ENCODE results near the gene KIRREL1.

The KIRREL1 gene

DNA sequence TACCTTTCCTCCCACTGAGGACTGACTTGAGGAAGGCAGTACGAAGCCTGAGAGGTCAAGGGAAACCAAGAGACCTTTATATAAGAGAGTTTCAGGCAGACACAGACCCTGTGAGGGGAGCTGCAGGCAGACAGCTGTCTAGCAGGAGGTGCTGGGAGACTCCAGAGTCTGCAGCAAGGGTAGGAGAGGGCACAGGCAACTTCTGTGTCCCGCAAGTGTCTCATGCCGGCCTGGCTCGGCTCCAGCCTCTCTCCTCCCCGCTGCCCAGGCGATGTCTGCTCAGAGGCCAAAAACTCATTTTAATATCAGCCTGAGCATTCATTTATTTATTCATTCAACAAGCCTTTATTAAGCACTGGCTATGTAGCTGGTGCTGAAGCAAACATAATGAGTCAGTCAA, 83.0 kb downstream of the KIRREL1 start:
- DNase-seq (ENCODE audit: low spot score), result no peak

DNA sequence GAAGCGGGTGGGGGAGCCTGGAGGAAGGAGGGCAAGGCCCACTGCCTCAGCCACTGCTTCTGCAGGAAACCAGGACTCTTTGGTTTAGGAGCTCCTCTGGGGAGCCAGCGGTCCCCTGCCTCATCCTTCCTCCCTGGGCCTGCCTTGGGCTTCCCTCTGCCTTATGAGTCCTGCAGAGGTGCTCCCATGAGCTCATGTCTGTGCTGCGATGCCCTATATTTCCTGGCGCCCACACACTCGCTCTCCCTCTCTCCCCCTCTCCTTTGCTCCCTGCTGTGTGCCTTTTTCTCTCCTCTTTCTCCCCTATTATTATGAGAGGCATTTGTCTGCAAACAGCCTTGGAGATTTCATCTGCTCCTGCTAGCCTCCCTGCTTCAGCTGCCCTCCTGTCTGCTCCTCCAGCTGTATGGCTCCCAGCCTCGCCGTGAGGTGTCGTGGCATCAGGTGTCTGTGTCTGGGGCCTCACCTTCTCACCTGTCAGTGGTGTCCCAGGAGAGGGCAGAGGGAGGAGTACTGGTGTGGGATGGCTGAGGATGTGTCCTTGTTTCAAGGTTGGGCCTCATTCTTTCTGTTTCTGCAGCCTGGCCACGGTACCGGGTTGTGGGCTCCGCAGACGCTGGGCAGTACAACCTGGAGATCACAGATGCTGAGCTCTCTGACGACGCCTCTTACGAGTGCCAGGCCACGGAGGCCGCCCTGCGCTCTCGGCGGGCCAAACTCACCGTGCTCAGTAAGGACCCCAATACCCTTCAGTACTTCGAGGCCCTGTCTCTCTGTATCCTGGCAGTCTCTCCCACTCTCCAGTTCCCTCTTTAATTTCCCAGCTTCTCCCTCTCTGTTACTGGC, 84.2 kb downstream of the KIRREL1 start:
- no peak for DNase-seq (ENCODE audit: low spot score)

DNA sequence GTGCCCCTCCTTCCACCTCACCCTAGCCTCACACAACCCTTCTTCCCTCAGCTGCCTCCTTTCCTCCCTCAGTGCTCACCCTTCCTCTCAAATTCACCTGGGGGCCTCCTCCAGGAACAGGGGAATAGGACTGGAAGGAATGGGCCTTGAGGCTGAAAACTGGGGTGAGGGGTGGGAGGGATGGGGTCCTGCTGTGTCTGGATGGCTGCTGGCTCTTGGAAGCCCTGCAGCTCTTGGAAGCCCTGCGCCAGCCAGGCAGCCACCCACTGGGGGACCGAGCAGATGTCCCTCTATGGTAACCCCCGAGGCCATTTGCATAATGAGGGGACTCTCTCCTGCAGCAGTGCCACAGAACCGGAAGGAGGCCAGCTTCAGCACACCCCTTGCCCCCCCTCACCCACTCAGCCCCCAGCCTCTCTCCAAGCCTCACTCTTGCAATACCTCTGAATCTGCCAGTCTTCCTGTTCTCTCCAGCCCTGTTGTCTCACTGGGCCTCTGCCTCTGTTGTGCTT, 85.2 kb downstream of the KIRREL1 start:
- no peak for DNase-seq (ENCODE audit: low spot score)

DNA sequence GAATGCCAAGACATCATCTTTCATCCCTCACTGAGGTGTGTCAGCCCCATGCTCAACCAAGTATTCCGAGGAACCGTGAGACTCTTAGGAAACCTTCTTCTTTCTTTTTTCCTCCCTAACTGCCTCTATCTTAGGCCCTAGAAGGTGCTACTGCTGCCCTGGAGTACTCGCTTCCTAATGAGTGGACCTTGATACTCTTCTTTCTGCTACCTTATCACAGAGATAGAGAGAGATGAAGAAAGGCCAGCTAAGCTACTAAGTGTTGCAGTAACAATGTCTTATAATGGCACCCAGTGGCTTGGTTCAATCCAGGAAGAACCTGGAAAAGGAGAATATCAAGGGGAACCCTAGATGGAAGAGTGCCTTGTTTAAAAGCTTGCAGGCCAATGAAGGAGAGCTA, 86.6 kb downstream of the KIRREL1 start:
- DNase-seq (ENCODE audit: low spot score), result no peak

DNA sequence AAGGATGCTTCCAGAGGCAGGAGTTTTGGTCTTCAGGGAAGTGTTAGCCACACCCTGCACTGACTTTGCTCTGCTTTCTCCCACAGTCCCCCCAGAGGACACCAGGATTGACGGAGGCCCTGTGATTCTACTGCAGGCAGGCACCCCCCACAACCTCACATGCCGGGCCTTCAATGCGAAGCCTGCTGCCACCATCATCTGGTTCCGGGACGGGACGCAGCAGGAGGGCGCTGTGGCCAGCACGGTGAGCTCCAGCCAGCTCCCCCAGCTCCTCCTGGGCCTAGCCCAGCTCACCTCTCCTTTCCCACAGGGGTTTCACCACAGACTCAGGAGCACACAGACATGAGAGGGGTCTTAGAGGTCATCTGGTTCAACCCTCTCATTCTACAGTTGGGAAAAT, 90.9 kb downstream of the KIRREL1 start:
- no peak for DNase-seq (ENCODE audit: low spot score)

DNA sequence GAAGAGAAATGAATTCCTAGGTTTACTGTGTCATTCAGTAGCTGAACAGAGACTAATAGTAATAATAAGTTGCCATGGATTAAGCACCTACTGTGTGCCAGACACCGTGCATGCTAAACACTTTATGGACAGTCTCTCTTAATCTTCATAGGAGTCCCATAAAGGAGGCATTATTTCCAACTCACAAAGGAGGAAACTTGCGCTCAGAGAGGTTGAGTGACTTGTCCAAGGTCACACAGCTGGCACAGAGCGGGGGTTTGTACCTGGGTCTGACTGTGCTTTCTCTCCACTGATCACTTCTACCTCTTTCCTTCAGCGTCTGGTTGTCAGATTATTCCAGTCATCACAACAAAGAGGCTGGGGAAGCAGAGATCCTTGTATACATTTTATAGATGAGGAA, 91.3 kb downstream of the KIRREL1 start:
- DNase-seq (ENCODE audit: low spot score), result no peak

DNA sequence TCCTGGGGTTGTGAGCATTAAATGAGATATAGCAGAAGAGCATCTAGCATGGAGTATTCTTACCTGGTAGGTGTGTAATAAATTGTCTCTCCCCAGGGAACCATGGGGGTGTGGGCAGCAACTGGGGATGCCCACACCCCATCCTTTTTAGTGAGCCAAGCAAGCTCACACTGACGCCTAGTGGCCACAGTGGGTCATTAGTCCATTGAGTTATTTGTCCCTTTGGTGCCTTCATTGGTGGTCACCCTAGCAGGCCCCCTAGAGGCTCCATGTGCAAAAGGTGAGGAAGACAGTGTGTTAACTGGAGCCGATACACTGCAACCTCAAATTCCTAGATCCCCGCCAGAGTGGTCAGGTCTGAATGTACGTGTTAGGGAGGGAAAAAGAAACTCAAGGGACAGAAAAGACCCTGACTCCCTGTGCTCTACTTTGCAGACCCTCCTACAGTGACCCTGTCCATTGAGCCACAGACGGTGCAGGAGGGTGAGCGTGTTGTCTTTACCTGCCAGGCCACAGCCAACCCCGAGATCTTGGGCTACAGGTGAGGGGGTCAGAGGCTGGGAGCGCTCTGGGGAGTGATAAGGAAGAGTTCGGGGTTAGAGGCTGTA, 94.0 kb downstream of the KIRREL1 start:
- DNase-seq (ENCODE audit: low spot score), result peak; percentile 42

DNA sequence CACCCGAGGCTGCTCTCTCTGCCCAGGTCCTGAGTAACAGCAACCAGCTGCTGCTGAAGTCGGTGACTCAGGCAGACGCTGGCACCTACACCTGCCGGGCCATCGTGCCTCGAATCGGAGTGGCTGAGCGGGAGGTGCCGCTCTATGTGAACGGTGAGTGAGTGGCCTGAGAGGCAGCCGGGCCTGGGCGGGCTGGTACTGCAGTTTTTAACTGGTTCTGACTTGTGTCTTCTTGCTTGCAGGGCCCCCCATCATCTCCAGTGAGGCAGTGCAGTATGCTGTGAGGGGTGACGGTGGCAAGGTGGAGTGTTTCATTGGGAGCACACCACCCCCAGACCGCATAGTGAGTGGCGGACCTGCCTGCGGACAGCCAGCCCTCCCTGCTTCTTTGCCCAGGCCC, 96.0 kb downstream of the KIRREL1 start:
- no peak for DNase-seq (ENCODE audit: low spot score)

DNA sequence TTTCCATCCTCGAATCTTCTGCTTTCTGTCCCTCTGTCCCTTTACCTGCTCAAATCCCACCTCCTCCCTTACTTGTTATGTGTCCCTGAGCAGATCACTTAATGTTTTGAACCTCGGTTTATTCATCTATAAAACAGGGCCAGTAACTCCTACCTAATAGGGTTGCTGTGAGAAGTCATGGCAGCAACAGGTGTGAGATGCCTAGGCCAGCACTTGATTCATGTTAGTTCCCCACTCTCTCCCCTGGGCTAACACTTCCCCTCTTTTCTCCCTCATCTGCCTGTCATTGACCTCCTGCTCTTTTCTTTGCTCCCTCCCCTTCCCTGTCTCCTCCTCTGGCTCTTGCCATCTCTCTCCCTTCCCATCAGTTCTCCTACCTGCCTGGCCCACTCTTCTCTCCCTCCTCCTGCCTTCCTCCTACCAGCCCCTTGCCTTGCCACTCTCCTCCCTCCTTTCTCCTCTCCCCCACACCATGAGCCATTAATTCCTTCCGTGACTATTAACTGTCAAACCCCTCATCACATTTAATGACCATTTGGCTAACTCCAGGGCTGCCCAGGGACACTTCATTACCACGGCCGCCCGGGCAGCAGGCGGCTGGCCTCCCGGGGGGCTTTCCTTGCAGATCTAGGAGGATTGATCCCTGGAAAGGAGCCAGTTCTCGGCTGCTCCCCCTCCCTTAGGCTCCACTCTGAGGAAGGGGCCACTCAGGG, 96.6 kb downstream of the KIRREL1 start:
- no peak for DNase-seq (ENCODE audit: low spot score)

DNA sequence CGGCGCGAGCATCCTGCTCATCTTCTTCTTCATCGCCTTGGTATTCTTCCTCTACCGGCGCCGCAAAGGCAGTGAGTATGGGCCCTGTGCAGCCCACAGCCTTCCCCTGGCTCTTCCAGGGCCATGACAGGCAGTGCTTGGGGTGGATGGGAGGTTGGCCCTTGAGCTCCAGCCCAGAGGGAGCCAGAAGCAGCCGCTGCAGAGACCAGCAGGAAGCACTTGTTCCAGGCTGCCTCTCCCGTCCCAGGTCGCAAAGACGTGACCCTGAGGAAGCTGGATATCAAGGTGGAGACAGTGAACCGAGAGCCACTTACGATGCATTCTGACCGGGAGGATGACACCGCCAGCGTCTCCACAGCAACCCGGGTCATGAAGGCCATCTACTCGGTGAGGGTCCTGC, 99.9 kb downstream of the KIRREL1 start:
- DNase-seq (ENCODE audit: low spot score), result no peak

DNA sequence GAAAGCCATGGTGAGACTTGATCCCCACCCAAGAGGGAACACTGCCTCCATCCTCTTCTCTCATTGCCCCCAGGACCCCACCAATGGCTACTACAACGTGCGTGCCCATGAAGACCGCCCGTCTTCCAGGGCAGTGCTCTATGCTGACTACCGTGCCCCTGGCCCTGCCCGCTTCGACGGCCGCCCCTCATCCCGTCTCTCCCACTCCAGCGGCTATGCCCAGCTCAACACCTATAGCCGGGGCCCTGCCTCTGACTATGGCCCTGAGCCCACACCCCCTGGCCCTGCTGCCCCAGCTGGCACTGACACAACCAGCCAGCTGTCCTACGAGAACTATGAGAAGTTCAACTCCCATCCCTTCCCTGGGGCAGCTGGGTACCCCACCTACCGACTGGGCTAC, 101.1 kb downstream of the KIRREL1 start:
- no peak for DNase-seq (ENCODE audit: low spot score)

DNA sequence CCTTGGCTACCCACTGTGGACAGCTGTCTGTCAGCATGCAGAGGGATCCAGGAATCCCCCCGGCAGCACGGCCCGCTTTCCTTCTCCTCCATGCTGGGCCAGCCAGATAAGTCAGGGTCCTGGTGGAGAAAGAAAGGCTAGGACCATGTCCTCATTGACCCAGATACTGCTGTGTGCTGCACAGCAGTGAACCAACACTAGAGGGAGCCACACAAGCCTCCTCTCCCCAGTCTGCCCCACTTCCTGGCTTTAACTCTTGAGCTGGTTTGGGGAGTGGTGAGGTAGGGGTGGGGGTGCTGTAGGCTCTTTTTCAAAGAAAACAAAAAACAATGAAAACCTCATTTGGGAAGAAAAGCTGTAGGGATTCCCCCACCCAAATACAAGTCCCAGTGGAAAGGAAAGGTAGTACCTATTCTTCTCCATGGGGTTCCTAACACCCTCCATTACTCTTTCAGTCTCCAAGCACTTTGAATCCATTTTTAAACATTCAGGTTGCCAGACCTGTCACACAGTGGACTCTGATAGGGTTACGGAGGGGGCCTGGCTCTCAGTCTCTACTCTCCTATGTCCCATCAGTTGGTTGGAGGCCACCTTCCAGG, 102.4 kb downstream of the KIRREL1 start:
- no peak for DNase-seq (ENCODE audit: low spot score)

DNA sequence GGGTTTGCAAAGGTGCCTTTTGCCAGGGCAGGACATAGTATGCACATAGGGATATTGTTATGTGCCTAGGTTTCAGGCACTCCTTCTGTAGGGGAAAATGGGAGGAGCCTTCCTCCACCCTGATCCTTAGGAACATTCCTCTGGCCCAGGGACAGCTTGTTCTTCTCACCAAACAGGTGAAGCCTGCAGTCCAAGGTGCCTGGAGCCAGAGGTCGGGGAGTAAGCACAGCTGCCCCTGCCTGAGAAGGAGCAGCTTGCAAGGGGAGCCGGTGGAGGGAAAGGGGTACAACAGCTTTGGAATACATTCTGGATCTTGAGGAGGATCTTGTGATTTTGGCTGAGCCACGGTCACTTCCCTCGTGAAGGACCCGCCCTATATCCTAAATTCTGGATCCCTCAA, 104.8 kb downstream of the KIRREL1 start:
- no peak for DNase-seq (ENCODE audit: low spot score)

DNA sequence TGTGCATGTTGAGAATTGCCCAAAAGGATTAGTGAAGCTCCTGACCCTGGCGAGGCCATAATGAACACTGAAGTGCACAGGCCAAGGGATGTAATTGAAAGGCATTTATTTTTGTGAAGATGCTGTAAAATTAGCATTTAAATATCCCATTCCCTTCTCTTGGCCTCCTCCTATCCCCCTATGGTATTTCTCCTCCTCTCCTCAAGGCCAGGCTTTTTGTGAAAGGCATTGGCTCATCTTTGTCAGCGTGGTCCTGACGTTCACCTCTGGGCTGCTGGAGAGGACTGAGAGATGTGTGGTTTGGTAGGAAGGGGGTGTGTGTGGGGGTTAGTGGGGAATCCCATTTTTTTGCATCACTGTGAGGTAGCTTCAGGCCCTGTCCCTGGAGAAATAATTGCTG, 105.7 kb downstream of the KIRREL1 start:
- DNase-seq (ENCODE audit: low spot score), result no peak

DNA sequence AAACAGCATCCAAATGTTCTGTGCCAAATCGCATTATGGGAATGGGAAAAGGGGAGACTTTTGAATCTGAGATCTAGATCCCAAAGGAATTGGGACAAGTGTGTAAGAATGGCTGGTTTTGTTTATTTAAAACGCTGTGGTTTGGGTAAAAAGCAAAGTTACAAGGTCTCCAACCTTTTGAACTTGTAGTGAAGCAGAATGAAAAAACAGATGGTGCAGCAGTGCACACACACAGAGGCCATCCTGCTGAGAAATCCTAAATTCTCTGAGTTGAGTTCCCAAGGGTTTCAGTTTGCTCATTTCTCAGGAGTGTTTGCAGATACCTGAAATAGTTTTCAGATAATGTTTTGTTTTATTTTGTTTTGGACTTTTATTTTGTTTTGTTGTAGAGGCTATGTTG, 107.1 kb downstream of the KIRREL1 start:
- no peak for DNase-seq (ENCODE audit: low spot score)

DNA sequence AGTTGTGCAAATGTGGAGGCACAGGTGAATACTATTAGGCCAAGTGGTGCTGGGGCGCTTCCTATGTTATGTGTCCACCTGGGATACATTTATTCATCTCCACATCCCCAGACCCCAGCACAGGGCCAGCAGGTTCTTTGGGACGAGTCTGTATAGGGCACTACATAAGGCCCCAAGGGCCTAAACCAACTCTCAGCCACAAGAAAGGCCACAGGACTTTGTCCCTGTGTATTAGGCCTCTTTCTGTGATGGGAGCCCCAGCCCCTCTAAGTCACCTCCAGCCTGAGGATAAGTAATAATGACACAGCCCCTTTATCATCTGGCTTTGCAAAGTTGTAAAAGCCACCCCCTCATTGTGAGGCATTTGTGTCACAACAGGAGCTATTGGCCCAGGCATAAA, 108.0 kb downstream of the KIRREL1 start:
- DNase-seq (ENCODE audit: low spot score), result no peak

DNA sequence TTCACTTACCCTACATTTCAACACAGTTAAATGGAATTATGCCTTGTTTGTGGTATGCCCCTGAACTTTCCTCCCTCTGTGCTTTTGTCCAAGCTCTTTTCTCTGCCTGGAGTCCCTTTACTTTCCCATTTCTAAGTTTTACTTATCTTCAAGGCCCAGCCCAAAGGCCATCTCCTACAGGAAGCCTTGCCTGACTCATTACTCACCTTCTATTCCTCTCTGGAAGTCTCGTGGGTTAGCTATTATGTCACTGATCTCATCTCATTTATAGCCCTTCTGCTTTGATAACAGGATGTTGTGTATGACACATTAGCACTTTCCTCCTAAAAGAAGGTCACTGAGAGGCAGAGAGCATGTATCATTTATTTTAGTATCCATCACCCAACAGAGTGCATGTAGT, 108.5 kb downstream of the KIRREL1 start:
- DNase-seq (ENCODE audit: low spot score), result no peak

DNA sequence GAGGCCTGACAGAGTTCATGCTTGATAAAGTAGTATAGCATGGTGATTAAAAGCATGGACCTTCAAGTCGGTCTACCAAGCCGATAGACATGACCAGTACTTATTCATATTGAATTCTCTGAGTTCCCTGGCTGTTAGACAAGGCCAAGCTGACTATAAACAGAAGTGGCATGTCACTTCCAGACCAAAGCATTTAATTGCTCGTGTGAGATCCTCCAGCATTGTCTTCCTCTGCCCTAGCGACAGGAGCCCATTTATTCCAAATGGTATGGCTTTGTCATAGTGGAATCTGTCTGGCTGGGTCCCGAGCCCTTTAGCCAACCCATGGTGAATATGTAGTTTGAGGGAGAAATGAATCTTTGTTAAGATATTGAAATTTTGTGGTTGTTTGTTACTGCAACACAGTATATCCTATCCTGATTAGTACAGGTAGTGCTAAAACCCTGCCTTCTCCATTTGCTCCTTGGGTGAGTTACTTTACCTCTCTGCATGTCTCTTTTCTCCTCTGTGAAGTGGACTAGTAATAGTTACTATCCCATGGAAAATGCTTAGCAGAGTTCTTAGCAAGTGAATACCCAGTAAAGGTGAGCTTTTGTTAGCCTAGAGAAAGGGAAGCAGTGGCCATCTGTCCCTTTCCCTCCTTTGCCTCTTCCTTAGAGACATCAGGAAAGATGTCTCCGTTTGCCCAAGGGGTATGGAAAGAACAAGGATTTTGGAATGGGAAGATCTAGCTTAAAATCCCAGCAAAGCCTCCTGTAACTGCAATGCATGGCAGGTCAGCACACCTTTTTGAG, 109.6 kb downstream of the KIRREL1 start:
- DNase-seq (ENCODE audit: low spot score), result no peak

DNA sequence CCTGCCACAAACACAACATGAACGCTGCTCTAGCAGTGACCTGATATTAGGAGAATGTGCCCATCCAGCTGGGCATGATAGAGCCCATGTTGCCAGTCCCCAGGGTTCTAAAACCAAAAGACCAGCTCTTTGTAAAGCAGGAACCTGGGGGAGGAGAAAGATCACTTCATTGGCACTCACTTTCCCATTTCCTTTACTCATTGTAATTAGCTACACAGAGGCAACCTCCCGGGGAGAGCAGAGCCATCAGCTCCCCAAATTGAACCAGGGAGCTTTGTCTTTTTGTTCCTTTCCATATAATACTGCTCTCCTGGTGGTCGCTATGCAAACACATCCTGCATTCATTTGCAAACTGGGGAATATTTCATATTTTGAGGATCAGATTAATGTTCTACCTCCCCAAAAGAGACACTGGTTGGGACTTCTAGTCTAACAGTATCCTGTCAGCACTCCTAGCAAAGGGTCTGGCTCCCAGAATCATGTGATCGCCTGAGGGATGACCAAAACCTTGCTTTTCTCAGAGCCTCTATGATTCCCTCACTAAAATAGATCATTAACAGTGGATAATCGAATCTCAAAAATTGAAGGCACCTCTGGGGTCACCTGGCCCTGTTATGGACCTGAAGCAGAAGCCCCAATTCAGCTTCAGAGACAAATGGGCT, 110.5 kb downstream of the KIRREL1 start:
- no peak for DNase-seq (ENCODE audit: low spot score)

DNA sequence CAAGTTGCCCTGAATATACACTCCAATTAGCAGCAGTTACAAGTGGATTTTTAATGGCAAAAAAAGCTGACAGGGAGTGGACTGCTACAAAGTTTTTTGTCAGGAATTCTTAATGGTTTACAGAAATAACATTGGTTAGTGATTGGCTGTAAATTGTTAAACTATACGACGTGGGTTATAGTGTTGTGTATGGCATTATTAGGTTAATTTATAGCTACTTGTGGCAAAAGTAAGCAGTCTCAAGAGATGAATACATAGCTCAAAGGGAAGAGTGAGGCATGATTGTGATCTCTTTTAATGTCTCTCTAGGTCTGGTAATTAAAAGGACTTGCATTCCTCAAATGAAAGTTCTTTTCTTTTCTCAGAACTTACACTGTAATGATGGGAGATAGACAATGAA, 111.4 kb downstream of the KIRREL1 start:
- no peak for DNase-seq (ENCODE audit: low spot score)

DNA sequence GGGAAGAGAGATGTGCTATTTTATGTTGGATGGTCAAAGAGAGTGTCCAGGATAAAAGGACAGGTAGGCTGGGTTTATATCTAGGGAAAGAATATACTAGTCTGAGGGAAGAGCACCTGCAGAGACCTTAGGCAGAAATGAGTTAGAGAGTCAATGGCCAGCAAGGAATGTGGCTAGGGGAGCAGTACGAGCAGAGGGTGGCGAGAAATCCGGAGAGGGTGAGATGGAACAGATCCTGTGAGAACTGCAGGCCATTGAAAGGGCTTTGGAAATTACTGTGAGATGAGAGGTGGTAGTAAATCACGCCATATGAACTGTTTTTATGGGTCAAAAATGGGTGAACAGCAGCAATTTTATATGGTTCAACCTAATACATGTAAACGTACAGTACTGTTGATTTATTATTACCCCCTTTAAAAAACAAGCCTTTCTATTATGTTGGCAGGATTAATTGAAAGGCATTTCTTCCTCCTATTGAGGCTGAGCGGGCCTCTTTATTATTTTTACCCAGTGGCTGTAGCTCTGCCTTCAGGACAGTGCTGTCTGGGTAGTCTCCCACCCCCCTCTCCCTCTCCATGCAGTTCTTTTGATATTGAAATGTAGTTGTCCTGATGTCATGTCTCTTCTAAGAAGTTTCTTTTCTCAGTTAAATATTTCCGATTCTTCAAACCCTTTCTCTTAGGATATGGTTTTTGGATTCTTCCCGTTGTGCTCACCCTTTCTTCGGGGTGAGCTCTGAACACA, 112.1 kb downstream of the KIRREL1 start:
- DNase-seq (ENCODE audit: low spot score), result no peak

Measured in HuH-7.5 (cell line).